Smooth muscle cell (in vitro differentiated cells): ENCODE measurements around the gene GUCA1A. TPM values are rescaled to one million over a fixed set of nuclear protein-coding genes. Genes with fewer than 3 reads are reported as not detected.
A peak's percentile ranks its signal among the peaks of the same experiment; 100 is the strongest.

ENCODE experiments used
- DNase-seq: peaks from one replicate; lab custom pipeline; 2025; ENCODE audit not compliant: unreplicated experiment; lab: John Stamatoyannopoulos, UW
- H2AFZ ChIP-seq: fragments of 200-600 bp; sonication (generic); 2 replicates; pipeline ENCODE4 v1.6.0; 2016; ENCODE audit warnings: antibody characterized with exemption, low read depth, mild to moderate bottlenecking
- H3F3A ChIP-seq: fragments of 200-600 bp; sonication (generic); 2 replicates; pipeline ENCODE4 v1.6.0; 2017; ENCODE audit warnings: antibody characterized with exemption, low read depth
- H3K27ac ChIP-seq: fragments of 200-600 bp; sonication (generic); 2 replicates; pipeline ENCODE4 v1.5.1; 2016; ENCODE audit warnings: low read depth, mild to moderate bottlenecking
- H3K27me3 ChIP-seq: fragments of 200-600 bp; sonication (generic); 2 replicates; pipeline ENCODE4 v1.6.1; 2016; ENCODE audit warnings: low read depth, mild to moderate bottlenecking
- H3K36me3 ChIP-seq: fragments of 200-600 bp; sonication (generic); 2 replicates; pipeline ENCODE4 v1.5.1; 2016; ENCODE audit warnings: low read depth
- H3K4me1 ChIP-seq: fragments of 200-600 bp; sonication (generic); 2 replicates; pipeline ENCODE4 v1.5.1; 2016; ENCODE audit warnings: low read depth
- H3K4me2 ChIP-seq: fragments of 200-600 bp; sonication (generic); 2 replicates; pipeline ENCODE4 v1.6.0; 2016; ENCODE audit warnings: mild to moderate bottlenecking
- H3K4me3 ChIP-seq: fragments of 200-600 bp; sonication (generic); 2 replicates; pipeline ENCODE4 v1.5.1; 2016; ENCODE audit warnings: mild to moderate bottlenecking
- H3K79me2 ChIP-seq: fragments of 200-600 bp; sonication (generic); 2 replicates; pipeline ENCODE4 v1.6.0; 2016; ENCODE audit warnings: low read depth, mild to moderate bottlenecking
- H3K9ac ChIP-seq: fragments of 200-600 bp; sonication (generic); 2 replicates; pipeline ENCODE4 v1.6.0; 2016; ENCODE audit warnings: low read depth
- H3K9me3 ChIP-seq: fragments of 200-600 bp; sonication (generic); replicated peaks from 2 replicates; pipeline ENCODE4 v1.5.1; 2016; ENCODE audit warnings: low read depth
- H4K20me1 ChIP-seq: fragments of 200-600 bp; sonication (generic); 2 replicates; pipeline ENCODE4 v1.6.0; 2016; ENCODE audit warnings: low read depth
- WGBS: methylation state at CpG from one replicate; pipeline ENCODE4 v1.1.7; 2016; ENCODE audit warnings: low lambda C conversion rate; 5-methylcytosine and 5-hydroxymethylcytosine counted together
- polyA plus RNA-seq: library from polyadenylated mRNA; unstranded; fragments of >200 nt; fragmentation: Nextera tagmentation; extraction: Ambion mirVana; gene quantifications from 2 replicates; pipeline ENCODE4 v1.2.1, GENCODE V29; 2016
- total RNA-seq: library from RNA; depleted of rRNA; stranded (reverse); fragments of >200 nt; gene quantifications from 2 replicates; pipeline ENCODE4 v1.2.3, GENCODE V29; 2014
- TF ChIP-seq, protein P1 (sequence below): fragments of 200-600 bp; sonication (generic); IDR thresholded peaks from 2 replicates; pipeline ENCODE4 v1.5.1; 2017; ENCODE audit warnings: borderline replicate concordance, mild to moderate bottlenecking, antibody characterized with exemption; ENCODE audit not compliant: insufficient read depth, poor library complexity, severe bottlenecking

The GUCA1A gene
- total and polyA plus RNA-seq, 2 experiments from 2014 or later = 1.6 to 7.2 TPM

DNA sequence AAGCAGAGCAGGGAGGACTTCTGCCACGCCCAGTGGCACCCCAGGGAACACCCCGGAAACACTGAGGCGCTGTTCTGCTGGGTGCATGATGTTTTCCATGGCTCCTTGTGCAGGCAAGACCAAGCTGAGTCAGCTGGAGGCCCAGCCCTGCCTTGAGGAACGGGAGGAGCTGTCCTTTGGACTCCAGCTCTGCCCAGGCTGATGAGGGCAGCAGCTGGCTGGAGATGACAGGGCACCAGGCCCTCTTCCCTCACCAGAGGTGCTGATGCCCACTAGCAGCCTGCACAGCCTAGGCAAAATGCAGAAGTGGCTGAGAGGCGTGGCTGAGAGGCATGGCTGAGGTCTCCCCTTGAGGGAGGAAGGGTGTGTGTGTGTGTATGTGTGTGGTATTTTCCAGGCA is 33.1 kb upstream of the GUCA1A start:
- Histone ChIP-seq H3K9me3 (no peaks in the 10 kb centered on the region), H3K9ac (no peak overlapping the region), H4K20me1 (peaks cover 4% of the 10 kb centered on the region), H3K4me3 (no peak overlapping the region), H3K79me2 (no peaks in the 10 kb centered on the region), H3K4me1 (peaks cover 51% of the 10 kb centered on the region), H2AFZ (no peak overlapping the region), H3K4me2 (peak overlapping the region; percentile 89), H3K27me3 (no peaks in the 10 kb centered on the region), H3F3A (peaks cover 30% of the 10 kb centered on the region), H3K27ac (peak overlapping the region; percentile 67), H3K36me3 (no peaks in the 10 kb centered on the region)
- WGBS = 74% methylated on average over 5 of the region's 5 CpGs
- TF ChIP-seq, protein P1, sequence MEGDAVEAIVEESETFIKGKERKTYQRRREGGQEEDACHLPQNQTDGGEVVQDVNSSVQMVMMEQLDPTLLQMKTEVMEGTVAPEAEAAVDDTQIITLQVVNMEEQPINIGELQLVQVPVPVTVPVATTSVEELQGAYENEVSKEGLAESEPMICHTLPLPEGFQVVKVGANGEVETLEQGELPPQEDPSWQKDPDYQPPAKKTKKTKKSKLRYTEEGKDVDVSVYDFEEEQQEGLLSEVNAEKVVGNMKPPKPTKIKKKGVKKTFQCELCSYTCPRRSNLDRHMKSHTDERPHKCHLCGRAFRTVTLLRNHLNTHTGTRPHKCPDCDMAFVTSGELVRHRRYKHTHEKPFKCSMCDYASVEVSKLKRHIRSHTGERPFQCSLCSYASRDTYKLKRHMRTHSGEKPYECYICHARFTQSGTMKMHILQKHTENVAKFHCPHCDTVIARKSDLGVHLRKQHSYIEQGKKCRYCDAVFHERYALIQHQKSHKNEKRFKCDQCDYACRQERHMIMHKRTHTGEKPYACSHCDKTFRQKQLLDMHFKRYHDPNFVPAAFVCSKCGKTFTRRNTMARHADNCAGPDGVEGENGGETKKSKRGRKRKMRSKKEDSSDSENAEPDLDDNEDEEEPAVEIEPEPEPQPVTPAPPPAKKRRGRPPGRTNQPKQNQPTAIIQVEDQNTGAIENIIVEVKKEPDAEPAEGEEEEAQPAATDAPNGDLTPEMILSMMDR = no peak
- no peak for DNase-seq

DNA sequence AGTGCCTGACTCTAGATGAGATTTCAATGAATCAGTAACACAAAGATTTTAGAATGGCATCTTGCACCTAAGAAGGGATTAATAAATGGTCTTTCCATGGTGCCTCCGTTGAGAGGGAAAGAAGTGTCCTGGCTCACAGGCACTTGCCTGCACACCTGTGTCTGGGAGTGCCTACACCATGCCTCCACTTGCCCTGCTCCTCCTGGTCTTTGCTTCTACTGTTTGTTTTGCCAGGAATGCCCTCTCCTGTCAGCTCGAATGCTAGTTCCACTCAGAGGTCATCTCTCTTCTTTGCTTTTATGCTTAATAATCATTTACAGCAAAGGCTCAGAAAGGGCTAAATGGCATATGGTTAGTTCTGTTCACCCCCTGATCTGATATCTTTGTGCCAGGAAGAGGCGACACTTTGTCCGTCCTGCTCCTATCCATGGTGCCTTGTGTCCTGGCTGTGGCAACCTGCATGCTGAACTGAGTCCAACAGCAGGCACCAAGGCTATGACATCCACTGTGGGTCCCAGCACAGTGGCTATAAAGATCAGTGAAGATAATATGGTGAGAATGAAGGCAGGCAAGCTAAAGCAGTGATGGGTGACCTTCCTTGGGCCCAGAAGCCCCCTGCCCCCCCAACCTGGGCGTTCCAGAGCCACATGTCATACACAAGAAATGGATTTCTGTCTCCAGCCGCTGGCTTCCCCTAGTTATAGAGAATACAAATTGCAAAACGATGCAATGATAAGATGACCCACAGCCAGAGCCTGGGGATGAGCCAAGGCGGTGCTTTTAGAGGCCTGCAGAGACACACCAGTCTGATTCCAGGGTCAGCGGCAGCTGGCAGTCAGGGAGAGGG is 32.2 kb upstream of the GUCA1A start:
- Histone ChIP-seq H3K9me3 (no peaks in the 10 kb centered on the region), H4K20me1 (peaks cover 4% of the 10 kb centered on the region), H3K4me2 (peak overlapping the region; percentile 89), H2AFZ (peak overlapping the region; percentile 87), H3K36me3 (no peaks in the 10 kb centered on the region), H3K27ac (peak overlapping the region; percentile 75), H3K9ac (peak overlapping the region; percentile 70), H3K79me2 (no peaks in the 10 kb centered on the region), H3K4me1 (peaks cover 49% of the 10 kb centered on the region), H3F3A (peaks cover 30% of the 10 kb centered on the region), H3K4me3 (peak overlapping the region; percentile 78), H3K27me3 (no peaks in the 10 kb centered on the region)
- WGBS = 47% methylated on average over 9 of the region's 9 CpGs
- TF ChIP-seq, protein P1 = no peak
- DNase-seq = no peak

DNA sequence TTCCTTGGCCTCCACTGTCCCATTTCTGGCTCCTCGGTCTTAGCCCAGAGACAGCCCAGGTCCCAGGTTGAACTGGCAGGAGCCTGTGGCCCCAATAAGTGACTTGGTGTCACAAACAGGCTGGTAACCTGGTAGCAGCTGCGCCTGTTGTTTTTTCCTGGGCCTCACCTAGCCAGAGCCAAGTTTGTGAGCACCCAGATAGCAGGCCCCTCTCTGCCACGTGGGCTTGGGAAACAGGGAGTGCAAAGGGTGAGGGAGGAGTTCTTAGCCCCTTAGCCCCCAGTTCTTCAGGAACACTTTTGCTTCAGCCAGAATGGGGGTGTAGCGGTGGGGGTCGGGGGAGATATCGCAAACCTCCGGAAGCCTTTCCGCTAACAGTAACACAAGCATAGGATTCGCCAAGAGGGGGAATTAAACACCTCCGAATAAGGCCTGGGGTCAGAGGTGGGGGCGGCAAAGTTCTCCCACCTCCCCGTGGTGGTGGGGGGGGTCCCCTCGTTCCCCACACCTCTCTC is 31.5 kb upstream of the GUCA1A start:
- Histone ChIP-seq H3K27ac (peak overlapping the region; percentile 75), H3K27me3 (no peaks in the 10 kb centered on the region), H3K4me2 (peak overlapping the region; percentile 89), H3K36me3 (no peaks in the 10 kb centered on the region), H3K9me3 (no peaks in the 10 kb centered on the region), H2AFZ (peak overlapping the region; percentile 87), H3K4me1 (peaks cover 43% of the 10 kb centered on the region), H3K4me3 (peak overlapping the region; percentile 78), H3K79me2 (no peaks in the 10 kb centered on the region), H4K20me1 (peaks cover 4% of the 10 kb centered on the region), H3K9ac (peak overlapping the region; percentile 70), H3F3A (peaks cover 30% of the 10 kb centered on the region)
- TF ChIP-seq, protein P1 = no peak
- WGBS = 18% methylated on average over 8 of the region's 13 CpGs
- no peak for DNase-seq
